Gastroesophageal sphincter (tissue), 2 donors: ENCODE data around the gene SGCE.
"Not testable (repeated sequence)": the region's sequence is repeated elsewhere in the genome, so short reads cannot be mapped to it uniquely, and the experiment has no call there.

ENCODE experiments used
- POLR2A ChIP-seq, 2 donors: fragments of 450-650 bp; IDR thresholded peaks; one replicate each; pipeline ENCODE4 v1.6.1; 2017; ENCODE audit warnings: antibody characterized with exemption in 2 of 2, mild to moderate bottlenecking in 2 of 2, moderate library complexity in 1 of 2
- POLR2AphosphoS5 ChIP-seq: sonication (generic); formaldehyde crosslinking; IDR thresholded peaks from one replicate; pipeline ENCODE4 v1.6.1; 2017; ENCODE audit warnings: antibody characterized with exemption

DNA sequence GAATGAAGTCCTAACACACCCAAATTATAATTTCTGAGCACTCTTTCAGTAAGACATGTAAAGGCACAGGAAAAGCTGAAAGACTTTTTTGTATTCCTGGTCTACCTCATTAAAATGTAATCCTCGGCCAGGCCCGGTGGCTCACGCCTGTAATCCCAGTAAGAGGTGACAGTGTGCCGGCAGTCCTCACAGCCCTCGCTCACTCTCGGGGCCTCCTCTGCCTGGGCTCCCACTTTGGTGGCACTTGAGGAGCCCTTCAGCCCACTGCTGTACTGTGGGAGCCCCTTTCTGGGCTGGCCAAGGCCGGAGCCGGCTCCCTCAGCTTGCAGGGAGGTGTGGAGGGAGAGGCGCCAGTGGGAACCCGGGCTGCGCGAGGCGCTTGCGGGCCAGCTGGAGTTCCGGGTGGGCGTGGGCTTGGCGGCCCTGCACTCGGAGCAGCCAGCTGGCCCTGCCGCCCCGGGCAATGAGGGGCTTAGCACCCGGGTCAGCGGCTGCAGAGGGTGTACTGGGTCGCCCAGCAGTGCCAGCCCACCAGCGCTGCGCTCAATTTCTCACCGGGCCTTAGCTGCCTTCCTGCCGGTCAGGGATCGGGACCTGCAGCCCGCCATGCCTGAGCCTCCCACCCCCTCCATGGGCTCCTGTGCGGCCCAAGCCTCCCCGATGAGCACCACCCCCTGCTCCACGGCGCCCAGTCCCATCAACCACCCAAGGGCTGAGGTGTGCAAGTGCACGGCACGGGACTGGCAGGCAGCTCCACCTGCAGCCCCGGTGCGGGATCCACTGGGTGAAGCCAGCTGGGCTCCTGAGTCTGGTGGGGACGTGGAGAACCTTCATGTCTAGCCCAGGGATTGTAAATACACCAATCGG lies 49.5 kb upstream of the SGCE start:
- not testable (repeated sequence) for TF ChIP-seq POLR2AphosphoS5; POLR2A (IDR thresholded peaks at IDR 0.05)
